PC-3 (cell line): ENCODE measurements around the gene CD248.

Experiments used
- CTCF ChIP-seq: fragments of 300-600 bp; sonication (generic); conservative IDR thresholded peaks from 2 replicates; pipeline ENCODE4 v1.5.1; 2017; ENCODE audit warnings: antibody characterized with exemption, low read depth, mild to moderate bottlenecking, low read length
- EZH2phosphoT487 ChIP-seq: fragments of 300-600 bp; sonication (generic); IDR thresholded peaks from 2 replicates; pipeline ENCODE4 v1.6.1; 2018; ENCODE audit warnings: mild to moderate bottlenecking, antibody characterized with exemption, low read length, borderline replicate concordance

- TF ChIP-seq CTCF (no peak), EZH2phosphoT487 (no peak)
Observed at GRCh38 chr11:66334605-66335442, 18.0 kb upstream of the CD248 start.
